IPS-20b (cell line): ENCODE measurements around the gene TMEM167A.

Experiments
- H3K27ac ChIP-seq: one replicate; pipeline ENCODE4 v1.5.1; 2013; ENCODE audit warnings: low read length
- H3K27me3 ChIP-seq: 2 replicates; pipeline ENCODE4 v1.6.1; 2013; ENCODE audit warnings: mild to moderate bottlenecking, low read length, inconsistent platforms; ENCODE audit not compliant: insufficient read depth
- H3K36me3 ChIP-seq: 2 replicates; pipeline ENCODE4 v1.6.1; 2013; ENCODE audit warnings: low read depth, mild to moderate bottlenecking, inconsistent platforms, low read length, moderate library complexity; ENCODE audit not compliant: insufficient read depth
- H3K4me1 ChIP-seq: 2 replicates; pipeline ENCODE4 v1.6.1; 2013; ENCODE audit warnings: mild to moderate bottlenecking, control low read depth, inconsistent platforms, low read length, moderate library complexity; ENCODE audit not compliant: insufficient read depth
- H3K4me3 ChIP-seq: 2 replicates; pipeline ENCODE4 v1.5.1; 2013; ENCODE audit warnings: mild to moderate bottlenecking, low read length, inconsistent platforms
- H3K9ac ChIP-seq: 2 replicates; pipeline ENCODE4 v1.6.1; 2013; ENCODE audit warnings: low read depth, mild to moderate bottlenecking, inconsistent platforms, low read length, moderate library complexity
- H3K9me3 ChIP-seq: 2 replicates; pipeline ENCODE4 v1.6.1; 2013; ENCODE audit warnings: mild to moderate bottlenecking, low read depth, low read length, inconsistent platforms; ENCODE audit not compliant: insufficient read depth

TMEM167A gene

DNA sequence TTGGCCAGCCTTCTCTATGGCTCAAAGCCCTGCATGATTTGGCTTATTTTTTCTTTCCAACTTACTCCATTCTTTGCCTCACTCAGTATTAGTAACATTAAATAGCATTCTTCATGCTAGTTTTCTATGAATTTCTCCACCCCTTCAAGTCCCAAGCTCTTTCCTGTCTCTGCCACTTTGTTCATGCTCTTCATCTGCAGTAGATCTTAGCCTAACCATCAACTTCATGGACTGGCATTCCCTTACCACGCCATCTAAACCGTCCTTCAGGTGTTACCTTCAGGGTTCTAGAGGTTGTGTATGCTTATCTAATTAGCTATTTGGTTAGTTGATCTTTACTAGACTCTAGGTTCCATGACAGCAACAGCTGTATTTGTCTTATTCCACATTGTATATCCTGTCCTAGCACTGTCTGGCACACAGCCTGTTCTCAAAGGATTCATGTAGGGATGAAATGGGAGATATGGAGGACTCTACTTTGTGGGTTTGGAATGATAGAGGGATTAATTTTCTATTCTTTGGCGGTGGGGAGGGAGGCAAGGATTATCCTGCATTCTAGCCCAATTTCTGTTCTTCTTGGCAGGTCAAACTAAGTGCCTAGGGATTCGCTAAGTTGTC is 26.4 kb downstream of the TMEM167A start:
- Histone ChIP-seq H3K27ac (no peak overlapping the region), H3K4me3 (no peak overlapping the region), H3K4me1 (no peaks in the 10 kb centered on the region), H3K36me3 (peaks cover 44% of the 10 kb centered on the region), H3K9me3 (no peaks in the 10 kb centered on the region), H3K9ac (no peak overlapping the region), H3K27me3 (no peaks in the 10 kb centered on the region)

DNA sequence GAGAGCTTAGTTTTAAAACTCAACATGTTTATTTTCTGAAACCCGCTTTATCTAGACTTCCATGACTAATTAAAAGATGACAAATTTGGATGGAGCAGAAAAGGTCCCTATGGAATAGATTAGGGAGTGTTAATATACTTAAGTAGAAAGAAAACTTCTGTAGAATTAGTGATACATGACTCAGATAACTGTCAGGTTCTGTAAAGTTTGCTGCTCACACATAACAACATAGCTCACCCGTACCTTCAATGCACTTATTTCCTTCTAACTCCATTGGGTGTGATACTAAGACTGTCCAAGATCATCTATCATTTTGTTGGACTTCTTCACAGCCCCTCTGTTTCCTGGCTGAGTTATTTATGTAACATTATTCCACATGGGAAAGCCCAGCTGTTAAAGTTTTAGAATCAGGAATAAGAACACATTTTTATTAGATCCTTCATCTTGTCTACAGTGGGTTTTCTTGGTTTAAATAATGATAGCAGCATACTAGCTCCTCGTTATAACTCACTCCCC is 27.8 kb downstream of the TMEM167A start:
- no peak overlapping the region for H3K4me3 ChIP-seq
- H3K9me3 ChIP-seq, result no peaks in the 10 kb centered on the region
- no peak overlapping the region for H3K27ac ChIP-seq
- H3K9ac ChIP-seq, result no peak overlapping the region
- no peaks in the 10 kb centered on the region for H3K27me3 ChIP-seq
- H3K36me3 ChIP-seq, result peaks cover 31% of the 10 kb centered on the region
- H3K4me1 ChIP-seq, result no peaks in the 10 kb centered on the region

DNA sequence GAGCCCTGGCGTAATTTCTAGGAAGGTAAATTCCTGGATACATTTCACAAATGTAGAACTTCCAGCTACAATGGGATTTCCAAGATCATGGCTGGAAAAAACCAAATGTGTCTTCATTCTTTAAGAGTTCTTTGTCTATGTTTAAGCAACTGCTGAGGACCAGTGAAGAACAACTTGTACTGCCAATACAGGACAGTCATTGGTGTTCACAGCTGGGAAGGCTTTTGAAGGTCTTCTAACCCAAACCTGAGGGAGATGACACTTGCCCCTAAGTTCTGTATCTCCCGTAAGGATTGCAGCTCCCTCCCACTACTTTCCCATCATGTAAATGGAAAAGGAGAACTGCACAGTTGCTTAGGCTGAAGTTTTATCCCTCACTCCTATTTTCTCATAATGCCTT is 28.4 kb downstream of the TMEM167A start:
- Histone ChIP-seq H3K27ac (no peak overlapping the region), H3K4me1 (no peaks in the 10 kb centered on the region), H3K36me3 (peaks cover 25% of the 10 kb centered on the region), H3K27me3 (no peaks in the 10 kb centered on the region), H3K9ac (no peak overlapping the region), H3K4me3 (no peak overlapping the region), H3K9me3 (no peaks in the 10 kb centered on the region)

DNA sequence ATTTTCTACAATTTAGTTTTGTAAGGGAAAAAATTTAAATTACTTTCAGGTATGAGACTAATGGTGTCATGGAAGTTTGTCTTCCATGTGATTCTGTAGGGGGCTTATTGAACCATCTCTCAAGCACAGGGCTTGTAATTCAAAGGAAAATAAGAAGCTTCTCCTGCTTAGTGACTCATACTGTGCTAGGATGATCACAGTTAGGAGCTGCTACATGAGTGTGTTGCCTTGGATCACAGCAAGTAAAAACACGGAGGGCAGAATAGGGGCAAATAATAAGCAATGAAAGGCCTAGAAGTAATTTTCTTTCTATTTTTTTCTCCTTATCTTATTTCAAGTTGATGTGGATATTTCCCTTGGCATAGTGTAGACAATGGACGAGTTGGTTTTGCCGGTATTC is 28.9 kb downstream of the TMEM167A start:
- H3K4me3 ChIP-seq, result no peak overlapping the region
- H3K36me3 ChIP-seq, result peaks cover 19% of the 10 kb centered on the region
- no peaks in the 10 kb centered on the region for H3K9me3 ChIP-seq
- H3K27ac ChIP-seq, result no peak overlapping the region
- H3K9ac ChIP-seq, result no peak overlapping the region
- H3K27me3 ChIP-seq, result no peaks in the 10 kb centered on the region
- H3K4me1 ChIP-seq, result no peaks in the 10 kb centered on the region

DNA sequence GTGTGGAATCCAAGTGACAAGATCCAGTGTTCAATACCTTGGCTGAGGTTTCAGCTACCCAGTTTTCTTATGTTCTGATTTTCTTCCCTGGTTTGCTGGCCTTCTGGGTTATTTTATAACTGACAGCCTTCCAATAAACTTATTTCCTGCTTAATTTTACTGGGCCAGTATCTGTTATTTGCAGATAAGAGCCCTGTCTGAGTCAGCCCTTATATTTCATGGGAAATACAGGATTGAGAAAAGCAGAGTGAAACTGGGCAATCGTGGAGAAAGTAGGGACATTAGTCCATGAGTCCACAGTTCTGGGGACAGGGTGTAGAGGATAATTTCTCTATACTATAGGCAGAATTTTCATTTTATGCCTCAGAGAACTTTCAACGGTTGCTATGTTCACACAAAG is 32.3 kb downstream of the TMEM167A start:
- Histone ChIP-seq H3K4me1 (no peaks in the 10 kb centered on the region), H3K36me3 (no peaks in the 10 kb centered on the region), H3K27me3 (no peaks in the 10 kb centered on the region), H3K9me3 (no peaks in the 10 kb centered on the region), H3K4me3 (no peak overlapping the region), H3K27ac (no peak overlapping the region), H3K9ac (no peak overlapping the region)

DNA sequence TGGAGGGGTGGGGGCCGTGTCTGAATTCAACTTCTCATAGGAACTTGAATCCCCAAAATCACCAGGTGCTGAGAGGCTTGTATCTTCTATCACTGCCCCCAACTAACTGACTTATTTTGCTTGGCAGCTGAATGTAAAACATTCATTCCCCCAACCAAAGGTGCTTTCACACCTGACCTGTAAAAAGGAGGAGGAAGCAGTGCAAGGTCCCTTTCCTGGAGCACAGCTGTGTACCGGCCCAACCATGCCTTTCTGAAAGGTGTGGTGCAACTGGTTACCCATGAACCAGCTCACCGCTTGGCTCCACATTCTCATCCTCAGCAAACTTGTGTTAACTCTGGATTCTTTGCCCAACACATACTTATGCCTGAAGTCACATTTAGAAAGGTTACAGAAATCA is 34.7 kb downstream of the TMEM167A start:
- H3K4me1 ChIP-seq, result no peaks in the 10 kb centered on the region
- no peak overlapping the region for H3K27ac ChIP-seq
- H3K4me3 ChIP-seq, result no peak overlapping the region
- H3K9me3 ChIP-seq, result no peaks in the 10 kb centered on the region
- H3K36me3 ChIP-seq, result no peaks in the 10 kb centered on the region
- no peaks in the 10 kb centered on the region for H3K27me3 ChIP-seq
- no peak overlapping the region for H3K9ac ChIP-seq

DNA sequence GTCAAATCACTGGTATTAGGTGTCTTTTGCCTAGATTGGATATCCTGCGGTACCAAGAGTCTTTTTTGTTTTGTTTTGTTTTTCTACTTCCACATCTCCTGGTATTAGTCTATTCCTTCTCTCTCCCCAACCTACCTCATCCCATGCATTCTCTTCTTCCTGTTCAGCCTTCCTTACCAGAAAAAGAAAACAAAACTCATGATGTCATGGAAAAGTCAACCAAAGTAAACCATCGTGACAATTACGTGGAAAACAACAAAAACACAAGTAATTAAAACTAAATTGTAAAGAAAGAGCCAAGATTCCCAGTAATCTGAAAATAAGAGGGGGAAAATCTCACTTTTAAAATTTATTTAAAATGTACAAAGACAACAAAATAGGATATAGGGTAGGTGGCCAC is 38.3 kb downstream of the TMEM167A start:
- H3K36me3 ChIP-seq, result no peaks in the 10 kb centered on the region
- no peak overlapping the region for H3K4me3 ChIP-seq
- no peak overlapping the region for H3K27ac ChIP-seq
- peaks cover 17% of the 10 kb centered on the region; the same call in 1 of the 2 replicates for H3K4me1 ChIP-seq
- H3K9ac ChIP-seq, result no peak overlapping the region
- no peaks in the 10 kb centered on the region for H3K27me3 ChIP-seq
- no peaks in the 10 kb centered on the region for H3K9me3 ChIP-seq

DNA sequence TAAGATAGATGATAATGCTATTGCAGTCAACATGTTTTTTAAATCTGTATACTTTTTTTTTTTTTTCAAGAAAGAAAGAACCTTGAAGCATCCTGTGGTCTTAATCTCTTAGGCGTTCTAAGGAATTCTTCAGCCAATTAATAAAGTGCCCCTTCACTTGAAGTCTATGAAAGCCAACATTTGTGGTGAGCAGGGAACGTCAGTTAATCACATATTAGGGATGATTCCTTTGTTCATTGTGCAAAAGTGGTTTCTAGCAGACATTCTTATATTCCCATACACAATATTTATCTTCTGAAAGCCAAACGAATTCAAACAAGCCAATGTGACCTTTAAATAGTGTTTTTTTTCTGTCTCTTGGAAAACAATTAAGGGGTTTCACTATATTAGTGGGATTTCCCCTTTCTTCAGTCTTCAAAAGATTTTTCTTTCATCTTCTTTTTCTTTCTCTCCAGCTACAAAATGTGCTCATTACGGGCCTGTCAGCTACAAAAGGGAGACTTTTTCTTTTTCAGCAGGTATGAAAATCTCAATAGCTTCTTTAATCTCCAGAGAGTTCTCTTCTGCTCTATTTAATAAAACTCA is 40.1 kb downstream of the TMEM167A start:
- Histone ChIP-seq H3K4me3 (no peak overlapping the region), H3K9me3 (no peaks in the 10 kb centered on the region), H3K36me3 (no peaks in the 10 kb centered on the region), H3K27me3 (no peaks in the 10 kb centered on the region), H3K4me1 (peaks cover 17% of the 10 kb centered on the region; the same call in 1 of the 2 replicates), H3K9ac (no peak overlapping the region), H3K27ac (no peak overlapping the region)

DNA sequence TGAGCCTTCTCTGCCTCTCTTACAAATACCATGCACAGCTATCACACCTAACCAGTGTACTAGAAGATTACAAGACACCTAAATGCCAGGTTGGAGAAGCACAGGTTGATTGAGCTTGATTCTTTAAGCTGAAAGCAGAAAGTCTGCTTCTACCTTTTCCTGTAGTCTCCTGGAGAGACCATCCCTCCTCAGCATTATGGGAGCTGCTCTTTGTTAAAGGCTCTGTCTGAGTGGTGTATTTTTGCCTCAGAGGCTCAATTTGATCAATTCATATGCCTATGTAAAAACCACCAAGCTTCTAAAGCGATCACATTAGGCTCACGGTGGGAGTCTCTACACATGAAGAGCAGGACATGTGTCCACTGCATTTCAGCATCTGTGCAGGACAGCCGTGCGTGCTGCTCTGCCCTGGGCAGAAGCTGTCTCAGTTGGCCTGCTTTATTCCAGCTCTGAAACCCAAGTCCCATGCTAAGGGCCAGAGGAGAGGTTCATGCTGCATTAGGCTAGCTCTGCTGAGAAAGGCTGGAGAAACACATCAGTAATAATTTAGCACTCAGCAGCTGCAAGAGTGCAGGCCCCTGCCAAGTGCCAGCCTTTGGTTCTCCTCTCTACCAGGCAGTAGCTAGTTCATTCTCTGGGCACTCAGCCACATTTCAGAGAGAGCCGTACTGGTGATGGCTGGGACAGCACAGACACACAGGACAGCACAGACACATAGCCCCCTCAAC is 41.7 kb downstream of the TMEM167A start:
- H3K4me3 ChIP-seq, result no peak overlapping the region
- H3K36me3 ChIP-seq, result no peaks in the 10 kb centered on the region
- no peak overlapping the region for H3K27ac ChIP-seq
- H3K9me3 ChIP-seq, result no peaks in the 10 kb centered on the region
- H3K4me1 ChIP-seq, result peaks cover 17% of the 10 kb centered on the region; the same call in 1 of the 2 replicates
- no peak overlapping the region for H3K9ac ChIP-seq
- H3K27me3 ChIP-seq, result no peaks in the 10 kb centered on the region

DNA sequence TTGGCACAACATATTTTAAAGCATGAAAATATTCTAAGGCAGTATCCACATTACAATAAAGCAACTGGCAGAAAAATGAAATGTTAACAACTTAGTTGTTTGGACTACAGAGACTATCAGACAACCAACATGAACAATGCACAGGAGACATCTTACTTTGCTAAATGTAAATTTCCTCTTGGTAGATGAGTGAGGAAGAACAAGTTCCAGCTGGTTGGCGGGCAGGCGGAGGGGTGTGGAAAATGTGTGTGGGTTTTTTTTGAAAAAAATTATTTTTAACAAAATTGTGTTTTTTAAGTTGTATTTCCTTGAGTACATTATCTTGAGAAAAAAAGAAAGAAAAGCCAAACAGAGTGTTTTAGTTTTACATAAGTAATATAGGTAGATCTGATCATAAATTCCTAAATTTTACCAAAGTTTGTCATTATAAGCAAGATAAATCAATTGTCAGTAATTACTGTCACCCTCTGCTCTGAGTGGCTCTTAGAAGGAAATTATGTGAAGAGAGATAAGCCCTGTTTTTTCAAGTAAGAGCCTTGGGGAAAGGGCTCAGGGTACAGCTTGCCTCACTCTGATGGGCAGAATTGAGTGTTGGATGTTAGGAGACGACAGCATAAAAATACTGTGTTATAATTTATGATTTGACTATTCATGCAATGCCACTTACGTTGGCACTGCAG is 42.5 kb downstream of the TMEM167A start:
- Histone ChIP-seq H3K36me3 (no peaks in the 10 kb centered on the region), H3K27me3 (no peaks in the 10 kb centered on the region), H3K4me3 (no peak overlapping the region), H3K27ac (no peak overlapping the region), H3K9me3 (no peaks in the 10 kb centered on the region), H3K4me1 (peaks cover 17% of the 10 kb centered on the region; the same call in 1 of the 2 replicates), H3K9ac (no peak overlapping the region)

DNA sequence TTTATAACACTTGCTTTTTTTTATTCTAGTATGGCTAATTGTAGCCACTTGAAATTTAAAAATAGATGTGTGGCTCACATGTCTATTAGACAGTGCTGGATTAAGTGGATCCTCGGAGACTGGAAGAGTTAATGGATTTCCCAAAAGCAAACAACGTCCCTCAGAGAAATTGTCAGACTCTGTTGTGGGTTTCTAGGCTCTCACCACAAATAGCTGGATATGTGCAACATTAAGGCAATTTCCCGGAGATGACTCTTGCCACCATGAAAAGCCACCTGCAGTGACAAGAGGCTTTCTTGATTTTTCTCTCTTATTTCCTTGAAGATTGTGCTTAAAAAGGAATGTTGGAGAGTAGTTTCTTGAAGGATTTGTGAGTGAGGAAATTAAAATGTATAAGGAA is 43.2 kb downstream of the TMEM167A start:
- no peak overlapping the region for H3K4me3 ChIP-seq
- no peaks in the 10 kb centered on the region for H3K36me3 ChIP-seq
- no peak overlapping the region for H3K9ac ChIP-seq
- H3K27me3 ChIP-seq, result no peaks in the 10 kb centered on the region
- no peaks in the 10 kb centered on the region for H3K9me3 ChIP-seq
- H3K4me1 ChIP-seq, result peaks cover 17% of the 10 kb centered on the region; the same call in 1 of the 2 replicates
- H3K27ac ChIP-seq, result no peak overlapping the region
